GM12878 (cell line): ENCODE measurements around the gene WDR45B. TPM values are rescaled to one million over a fixed set of nuclear protein-coding genes. Genes with fewer than 3 reads are reported as not detected.

Experiments
- CBFB ChIP-seq: IDR thresholded peaks from 2 replicates; pipeline ENCODE4 v1.6.1; 2016; ENCODE audit warnings: antibody characterized with exemption, low read depth
- CREB1 ChIP-seq: IDR thresholded peaks from 2 replicates; pipeline ENCODE4 v1.6.1; 2012; ENCODE audit warnings: low read depth, mild to moderate bottlenecking, inconsistent platforms
- CREM ChIP-seq: IDR thresholded peaks from 2 replicates; pipeline ENCODE4 v1.6.1; 2014; ENCODE audit warnings: antibody characterized with exemption, low read depth
- EGR1 ChIP-seq, 2 experiments: IDR thresholded peaks; 1 replicate in 1 of 2; 2 replicates in 1 of 2; pipeline ENCODE4 v1.6.1; 2011 to 2012; ENCODE audit warnings: low read depth in 2 of 2, low read length in 2 of 2, borderline replicate concordance in 1 of 2, mild to moderate bottlenecking in 1 of 2, moderate library complexity in 1 of 2
- ETV6 ChIP-seq, 2 experiments: fragments of 450-650 bp in 1 of 2; IDR thresholded peaks in 1 of 2; conservative IDR thresholded peaks in 1 of 2; 2 replicates each; pipeline ENCODE4 v1.6.1; 2014; ENCODE audit warnings: antibody characterized with exemption in 1 of 2, borderline replicate concordance in 1 of 2, low read depth in 1 of 2, mild to moderate bottlenecking in 1 of 2, moderate library complexity in 1 of 2
- GATAD2B ChIP-seq: fragments of 450-650 bp; conservative IDR thresholded peaks from 2 replicates; pipeline ENCODE4 v1.6.1; 2017; ENCODE audit warnings: low read depth, mild to moderate bottlenecking, moderate library complexity
- NFIC ChIP-seq: IDR thresholded peaks from 2 replicates; pipeline ENCODE4 v1.6.1; 2012; ENCODE audit warnings: low read depth, mild to moderate bottlenecking, inconsistent platforms, low read length, moderate library complexity
- PAX8 ChIP-seq: fragments of 450-650 bp; IDR thresholded peaks from 2 replicates; pipeline ENCODE4 v1.6.1; 2017; ENCODE audit warnings: mild to moderate bottlenecking, moderate library complexity
- PML ChIP-seq: IDR thresholded peaks from 2 replicates; pipeline ENCODE4 v1.6.1; 2012; ENCODE audit warnings: low read length, inconsistent platforms
- RB1 ChIP-seq: fragments of 450-650 bp; formaldehyde crosslinking; IDR thresholded peaks from 2 replicates; pipeline ENCODE4 v1.6.1; 2017; ENCODE audit warnings: mild to moderate bottlenecking, borderline replicate concordance
- RUNX3 ChIP-seq: IDR thresholded peaks from 2 replicates; pipeline ENCODE4 v1.6.1; 2012; ENCODE audit warnings: low read length, inconsistent platforms
- SMAD1 ChIP-seq: fragments of 450-650 bp; IDR thresholded peaks from 2 replicates; pipeline ENCODE4 v1.6.1; 2018; ENCODE audit warnings: mild to moderate bottlenecking, low read depth; ENCODE audit not compliant: partially characterized antibody
- SMARCA5 ChIP-seq: fragments of 450-650 bp; IDR thresholded peaks from 2 replicates; pipeline ENCODE4 v1.6.1; 2017; ENCODE audit warnings: mild to moderate bottlenecking
- TAF1 ChIP-seq: IDR thresholded peaks from 2 replicates; pipeline ENCODE4 v1.6.1; 2011; ENCODE audit warnings: mild to moderate bottlenecking, low read depth, low read length, borderline replicate concordance
- TCF12 ChIP-seq: IDR thresholded peaks from 2 replicates; pipeline ENCODE4 v1.6.1; 2011; ENCODE audit warnings: low read depth, mild to moderate bottlenecking, low read length
- YY1 ChIP-seq: IDR thresholded peaks from 2 replicates; pipeline ENCODE4 v1.6.1; 2011; ENCODE audit warnings: low read depth, mild to moderate bottlenecking, low read length
- polyA plus RNA-seq, 11 experiments: library from polyadenylated mRNA; depleted of rRNA in 4 of 11; unstranded in 6 of 11; stranded (reverse) in 5 of 11; fragments of >200 nt; fragmentation: Nextera tagmentation in 4 of 11; fragmentation: Illumina TruSeq in 1 of 11; extraction: Ambion mirVana in 4 of 11; extraction: Trizol in 1 of 11; gene quantifications; 1 replicate in 1 of 11; 2 replicates in 10 of 11; pipeline versions ENCODE4 v1.2.1 to v1.2.3, GENCODE V29; 2011 to 2016; ENCODE audit warnings: inconsistent platforms in 2 of 11, missing spikeins in 2 of 11, low read depth in 1 of 11
- total RNA-seq, 4 experiments: library from RNA; depleted of rRNA in 3 of 4; stranded (reverse); fragments of >200 nt in 3 of 4; fragmentation: Illumina TruSeq in 1 of 4; extraction: Trizol in 1 of 4; gene quantifications; 2 replicates each; pipeline versions ENCODE4 v1.2.1 to v1.2.3, GENCODE V29; 2013 to 2021
- TF ChIP-seq, protein P1 (sequence below): fragments of 450-650 bp; IDR thresholded peaks from 2 replicates; pipeline ENCODE4 v1.6.1; 2016; ENCODE audit warnings: mild to moderate bottlenecking, moderate library complexity, borderline replicate concordance
- TF ChIP-seq, protein P2 (sequence below): fragments of 450-650 bp; IDR thresholded peaks from 2 replicates; pipeline ENCODE4 v1.6.1; 2017; ENCODE audit warnings: low read depth, mild to moderate bottlenecking, moderate library complexity
- TF ChIP-seq, protein P3 (sequence below): fragments of 450-650 bp; IDR thresholded peaks from 2 replicates; pipeline ENCODE4 v1.6.1; 2017; ENCODE audit warnings: mild to moderate bottlenecking, low read depth, inconsistent platforms; ENCODE audit not compliant: poor library complexity, severe bottlenecking

Gene WDR45B
- total and polyA plus RNA-seq, 10 of the 15 experiments (the other 5 are each of a cell fraction or from before 2014, with no cell fraction given): 1.0 to 73.7 (median 26.6) TPM

- TF ChIP-seq, protein P1, sequence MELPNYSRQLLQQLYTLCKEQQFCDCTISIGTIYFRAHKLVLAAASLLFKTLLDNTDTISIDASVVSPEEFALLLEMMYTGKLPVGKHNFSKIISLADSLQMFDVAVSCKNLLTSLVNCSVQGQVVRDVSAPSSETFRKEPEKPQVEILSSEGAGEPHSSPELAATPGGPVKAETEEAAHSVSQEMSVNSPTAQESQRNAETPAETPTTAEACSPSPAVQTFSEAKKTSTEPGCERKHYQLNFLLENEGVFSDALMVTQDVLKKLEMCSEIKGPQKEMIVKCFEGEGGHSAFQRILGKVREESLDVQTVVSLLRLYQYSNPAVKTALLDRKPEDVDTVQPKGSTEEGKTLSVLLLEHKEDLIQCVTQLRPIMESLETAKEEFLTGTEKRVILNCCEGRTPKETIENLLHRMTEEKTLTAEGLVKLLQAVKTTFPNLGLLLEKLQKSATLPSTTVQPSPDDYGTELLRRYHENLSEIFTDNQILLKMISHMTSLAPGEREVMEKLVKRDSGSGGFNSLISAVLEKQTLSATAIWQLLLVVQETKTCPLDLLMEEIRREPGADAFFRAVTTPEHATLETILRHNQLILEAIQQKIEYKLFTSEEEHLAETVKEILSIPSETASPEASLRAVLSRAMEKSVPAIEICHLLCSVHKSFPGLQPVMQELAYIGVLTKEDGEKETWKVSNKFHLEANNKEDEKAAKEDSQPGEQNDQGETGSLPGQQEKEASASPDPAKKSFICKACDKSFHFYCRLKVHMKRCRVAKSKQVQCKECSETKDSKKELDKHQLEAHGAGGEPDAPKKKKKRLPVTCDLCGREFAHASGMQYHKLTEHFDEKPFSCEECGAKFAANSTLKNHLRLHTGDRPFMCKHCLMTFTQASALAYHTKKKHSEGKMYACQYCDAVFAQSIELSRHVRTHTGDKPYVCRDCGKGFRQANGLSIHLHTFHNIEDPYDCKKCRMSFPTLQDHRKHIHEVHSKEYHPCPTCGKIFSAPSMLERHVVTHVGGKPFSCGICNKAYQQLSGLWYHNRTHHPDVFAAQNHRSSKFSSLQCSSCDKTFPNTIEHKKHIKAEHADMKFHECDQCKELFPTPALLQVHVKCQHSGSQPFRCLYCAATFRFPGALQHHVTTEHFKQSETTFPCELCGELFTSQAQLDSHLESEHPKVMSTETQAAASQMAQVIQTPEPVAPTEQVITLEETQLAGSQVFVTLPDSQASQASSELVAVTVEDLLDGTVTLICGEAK: no peak
- TF ChIP-seq ETV6 (conservative IDR thresholded peaks at IDR 0.05 in 1 of 2, IDR thresholded peaks at IDR 0.05 in 1 of 2; ENCODE audit: borderline replicate concordance in 1 of 2, low read depth in 1 of 2): 0 out of 4 replicates have a peak, but pooled peaks of 1 of the 2 experiments have one; percentile 10
- no peak for TF ChIP-seq TAF1
- TF ChIP-seq RB1: no peak
- no peak; the same call in 1 of the 2 replicates for TF ChIP-seq RUNX3
- TF ChIP-seq, protein P2, sequence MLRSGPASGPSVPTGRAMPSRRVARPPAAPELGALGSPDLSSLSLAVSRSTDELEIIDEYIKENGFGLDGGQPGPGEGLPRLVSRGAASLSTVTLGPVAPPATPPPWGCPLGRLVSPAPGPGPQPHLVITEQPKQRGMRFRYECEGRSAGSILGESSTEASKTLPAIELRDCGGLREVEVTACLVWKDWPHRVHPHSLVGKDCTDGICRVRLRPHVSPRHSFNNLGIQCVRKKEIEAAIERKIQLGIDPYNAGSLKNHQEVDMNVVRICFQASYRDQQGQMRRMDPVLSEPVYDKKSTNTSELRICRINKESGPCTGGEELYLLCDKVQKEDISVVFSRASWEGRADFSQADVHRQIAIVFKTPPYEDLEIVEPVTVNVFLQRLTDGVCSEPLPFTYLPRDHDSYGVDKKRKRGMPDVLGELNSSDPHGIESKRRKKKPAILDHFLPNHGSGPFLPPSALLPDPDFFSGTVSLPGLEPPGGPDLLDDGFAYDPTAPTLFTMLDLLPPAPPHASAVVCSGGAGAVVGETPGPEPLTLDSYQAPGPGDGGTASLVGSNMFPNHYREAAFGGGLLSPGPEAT: peak; percentile 98
- TF ChIP-seq CBFB: 0 out of 2 replicates have a peak, but pooled peaks have one; percentile 42
- no peak for TF ChIP-seq TCF12
- TF ChIP-seq PML: no peak; the same call in 1 of the 2 replicates
- peak; percentile 47; the same call in 1 of the 2 replicates for TF ChIP-seq SMARCA5
- TF ChIP-seq, protein P3, sequence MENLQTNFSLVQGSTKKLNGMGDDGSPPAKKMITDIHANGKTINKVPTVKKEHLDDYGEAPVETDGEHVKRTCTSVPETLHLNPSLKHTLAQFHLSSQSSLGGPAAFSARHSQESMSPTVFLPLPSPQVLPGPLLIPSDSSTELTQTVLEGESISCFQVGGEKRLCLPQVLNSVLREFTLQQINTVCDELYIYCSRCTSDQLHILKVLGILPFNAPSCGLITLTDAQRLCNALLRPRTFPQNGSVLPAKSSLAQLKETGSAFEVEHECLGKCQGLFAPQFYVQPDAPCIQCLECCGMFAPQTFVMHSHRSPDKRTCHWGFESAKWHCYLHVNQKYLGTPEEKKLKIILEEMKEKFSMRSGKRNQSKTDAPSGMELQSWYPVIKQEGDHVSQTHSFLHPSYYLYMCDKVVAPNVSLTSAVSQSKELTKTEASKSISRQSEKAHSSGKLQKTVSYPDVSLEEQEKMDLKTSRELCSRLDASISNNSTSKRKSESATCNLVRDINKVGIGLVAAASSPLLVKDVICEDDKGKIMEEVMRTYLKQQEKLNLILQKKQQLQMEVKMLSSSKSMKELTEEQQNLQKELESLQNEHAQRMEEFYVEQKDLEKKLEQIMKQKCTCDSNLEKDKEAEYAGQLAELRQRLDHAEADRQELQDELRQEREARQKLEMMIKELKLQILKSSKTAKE: no peak
- TF ChIP-seq EGR1 (IDR thresholded peaks at IDR 0.05; ENCODE audit: borderline replicate concordance in 1 of 2, low read depth in 2 of 2, low read length in 2 of 2): peak in 1 of 2 experiments; percentile 30; a peak in 1 of 3 replicates
- no peak for TF ChIP-seq SMAD1
- peak; percentile 41; the same call in 1 of the 2 replicates for TF ChIP-seq YY1
- 0 out of 2 replicates have a peak, but pooled peaks have one; percentile 26 for TF ChIP-seq CREM
- TF ChIP-seq CREB1: 0 out of 2 replicates have a peak, but pooled peaks have one; percentile 2
- 0 out of 2 replicates have a peak, but pooled peaks have one; percentile 21 for TF ChIP-seq NFIC
- TF ChIP-seq PAX8: no peak
- no peak for TF ChIP-seq GATAD2B
These were observed 55.3 kb downstream of the WDR45B start (continued) for GRCh38 chr17:82592767-82593589.
